HepG2 (cell line): ENCODE data around the gene RBM14. TPM values are rescaled to one million over a fixed set of nuclear protein-coding genes. Genes with fewer than 3 reads are reported as not detected.

Experiments
- ASH2L ChIP-seq: fragments of 300-600, 200-600 bp; sonication (generic); IDR thresholded peaks from 2 replicates; pipeline ENCODE4 v1.7.0; 2017; ENCODE audit warnings: low read depth, mild to moderate bottlenecking, moderate library complexity, mixed read lengths, low read length; ENCODE audit not compliant: insufficient read length
- CEBPB ChIP-seq: IDR thresholded peaks from 2 replicates; pipeline ENCODE4 v1.6.1; 2011; ENCODE audit warnings: low read depth, low read length, improper control_type of control experiment, borderline replicate concordance
- CTCF ChIP-seq: sonication (generic); formaldehyde crosslinking; IDR thresholded peaks from 2 replicates; pipeline ENCODE4 v1.5.0; 2020; ENCODE audit warnings: mild to moderate bottlenecking, missing genetic modification reagents, moderate library complexity
- DBP ChIP-seq: sonication (generic); formaldehyde crosslinking; IDR thresholded peaks from 2 replicates; pipeline ENCODE4 v1.4.0; 2020; ENCODE audit warnings: missing genetic modification reagents; ENCODE audit errors: not compliant biosample characterization
- ETV5 ChIP-seq: IDR thresholded peaks from 2 replicates; pipeline ENCODE4 v1.6.1; 2018; ENCODE audit warnings: missing biosample characterization, missing genetic modification reagents, inconsistent platforms, borderline replicate concordance
- FOXA3 ChIP-seq: IDR thresholded peaks from 2 replicates; pipeline ENCODE4 v1.6.1; 2016; ENCODE audit warnings: missing genetic modification reagents, missing compliant biosample characterization
- FOXP1 ChIP-seq, 2 experiments: fragments of 450-650 bp in 1 of 2; IDR thresholded peaks; 2 replicates each; pipeline ENCODE4 v1.6.1; 2017 to 2018; ENCODE audit warnings: antibody characterized with exemption in 1 of 2
- GATAD2A ChIP-seq: IDR thresholded peaks from 2 replicates; pipeline ENCODE4 v1.6.1; 2016
- GLI4 ChIP-seq: sonication (generic); formaldehyde crosslinking; IDR thresholded peaks from 2 replicates; pipeline ENCODE4 v1.5.1; 2020; ENCODE audit warnings: missing genetic modification reagents, mild to moderate bottlenecking, moderate library complexity, borderline replicate concordance
- HES4 ChIP-seq: sonication (generic); formaldehyde crosslinking; IDR thresholded peaks from 2 replicates; pipeline ENCODE4 v1.9.0; 2021; ENCODE audit warnings: mild to moderate bottlenecking, missing genetic modification reagents, borderline replicate concordance
- LBX2 ChIP-seq: sonication (generic); formaldehyde crosslinking; IDR thresholded peaks from 2 replicates; pipeline ENCODE4 v1.5.0; 2020; ENCODE audit warnings: missing genetic modification reagents, mild to moderate bottlenecking, borderline replicate concordance
- MAF1 ChIP-seq: sonication (generic); formaldehyde crosslinking; IDR thresholded peaks from 2 replicates; pipeline ENCODE4 v1.5.0; 2020; ENCODE audit warnings: missing genetic modification reagents, borderline replicate concordance
- MXD4 ChIP-seq: IDR thresholded peaks from 2 replicates; pipeline ENCODE4 v1.6.1; 2016; ENCODE audit warnings: mild to moderate bottlenecking, missing biosample characterization, missing genetic modification reagents
- NR1H2 ChIP-seq: sonication (generic); formaldehyde crosslinking; IDR thresholded peaks from 2 replicates; pipeline ENCODE4 v1.8.1; 2022; ENCODE audit warnings: low read depth, missing genetic modification reagents, borderline replicate concordance
- PHB2 ChIP-seq: fragments of 450-650 bp; IDR thresholded peaks from 2 replicates; pipeline ENCODE4 v1.6.1; 2018; ENCODE audit not compliant: partially characterized antibody
- RFXANK ChIP-seq: IDR thresholded peaks from 2 replicates; pipeline ENCODE4 v1.6.1; 2016
- SMAD9 ChIP-seq: sonication (generic); formaldehyde crosslinking; IDR thresholded peaks from 2 replicates; pipeline ENCODE4 v1.5.1; 2020; ENCODE audit warnings: mild to moderate bottlenecking, missing genetic modification reagents
- SP1 ChIP-seq, 2 experiments: fragments of 450-650 bp in 1 of 2; sonication (generic) in 1 of 2; formaldehyde crosslinking in 1 of 2; IDR thresholded peaks; 2 replicates each; pipeline versions ENCODE4 v1.4.0 to v1.6.1; 2016 to 2020; ENCODE audit warnings: missing genetic modification reagents in 1 of 2
- ZBTB25 ChIP-seq: IDR thresholded peaks from 2 replicates; pipeline ENCODE4 v1.6.1; 2018; ENCODE audit warnings: missing genetic modification reagents
- ZFP36 ChIP-seq: fragments of 150-350 bp; IDR thresholded peaks from 2 replicates; pipeline ENCODE4 v1.6.1; 2018; ENCODE audit warnings: borderline replicate concordance, low read length, low read depth; ENCODE audit not compliant: partially characterized antibody
- ZNF260 ChIP-seq: sonication (generic); formaldehyde crosslinking; IDR thresholded peaks from 2 replicates; pipeline ENCODE4 v1.4.0; 2020; ENCODE audit warnings: missing genetic modification reagents, low read depth, mild to moderate bottlenecking, borderline replicate concordance
- ZNF326 ChIP-seq: sonication (generic); formaldehyde crosslinking; IDR thresholded peaks from 2 replicates; pipeline ENCODE4 v1.4.0; 2020; ENCODE audit warnings: missing genetic modification reagents, borderline replicate concordance
- ZNF331 ChIP-seq: sonication (generic); formaldehyde crosslinking; IDR thresholded peaks from 2 replicates; pipeline ENCODE4 v1.4.0; 2020; ENCODE audit warnings: missing genetic modification reagents
- ZNF761 ChIP-seq: sonication (generic); formaldehyde crosslinking; conservative IDR thresholded peaks from 2 replicates; pipeline ENCODE4 v1.4.0; 2020; ENCODE audit warnings: mild to moderate bottlenecking, missing genetic modification reagents
- polyA plus RNA-seq, 8 experiments: library from polyadenylated mRNA; depleted of rRNA in 3 of 8; stranded (reverse) in 7 of 8; unstranded in 1 of 8; fragments of >200 nt; fragmentation: Illumina TruSeq in 4 of 8; extraction: Trizol in 4 of 8; gene quantifications; 2 replicates each; pipeline versions ENCODE4 v1.2.1 to v1.2.3, GENCODE V29; 2011 to 2016; ENCODE audit warnings: low read depth in 4 of 8, missing spikeins in 1 of 8, mixed read lengths in 1 of 8; ENCODE audit not compliant: insufficient read depth in 1 of 8
- total RNA-seq, 5 experiments: library from RNA; depleted of rRNA; stranded (reverse); fragments of >200 nt; fragmentation: Illumina TruSeq; extraction: Trizol; gene quantifications; 2 replicates each; pipeline ENCODE4 v1.2.3, GENCODE V29; 2016; ENCODE audit warnings: low read depth in 1 of 5

The RBM14 gene
- total and polyA plus RNA-seq, 2 of the 13 experiments (the other 11 are each of a cell fraction or from before 2014, with no cell fraction given): 12.7 to 44.1 TPM

- TF ChIP-seq ZNF326 (CRISPR knock-in tag): no peak
- TF ChIP-seq ZBTB25 (CRISPR knock-in tag): no peak
- no peak for TF ChIP-seq FOXP1 (IDR thresholded peaks at IDR 0.05)
- no peak for TF ChIP-seq FOXP1 (CRISPR knock-in tag; IDR thresholded peaks at IDR 0.05)
- no peak for TF ChIP-seq HES4 (CRISPR knock-in tag)
- no peak for TF ChIP-seq ZNF761 (CRISPR knock-in tag)
- TF ChIP-seq CEBPB: peak; percentile 55
- peak; percentile 74 for TF ChIP-seq GATAD2A (CRISPR knock-in tag)
- TF ChIP-seq SMAD9 (CRISPR knock-in tag): no peak
- TF ChIP-seq GLI4 (CRISPR knock-in tag): no peak
- TF ChIP-seq MAF1 (CRISPR knock-in tag): no peak
- TF ChIP-seq CTCF (CRISPR knock-in tag): no peak
- TF ChIP-seq RFXANK (CRISPR knock-in tag): no peak
- no peak; the same call in 1 of the 2 replicates for TF ChIP-seq FOXA3
- TF ChIP-seq PHB2: no peak
- no peak for TF ChIP-seq MXD4 (CRISPR knock-in tag)
- TF ChIP-seq ETV5: no peak
- no peak for TF ChIP-seq ASH2L
- TF ChIP-seq DBP (CRISPR knock-in tag): no peak
- no peak for TF ChIP-seq LBX2 (CRISPR knock-in tag)
- no peak for TF ChIP-seq SP1 (IDR thresholded peaks at IDR 0.05)
- no peak for TF ChIP-seq SP1 (CRISPR knock-in tag; IDR thresholded peaks at IDR 0.05)
- no peak for TF ChIP-seq ZFP36
- no peak for TF ChIP-seq ZNF260 (CRISPR knock-in tag)
- 0 out of 2 replicates have a peak, but pooled peaks have one; percentile 12 for TF ChIP-seq ZNF331
- TF ChIP-seq NR1H2 (CRISPR knock-in tag): no peak
Measured at GRCh38 chr11:66607126-66607834, 9.2 kb upstream of the RBM14 start (continued).
